T-helper 2 cell treated with Interferon-gamma antibody and Interleukin-4, amounts not matched to agents 5 μg/mL and 100 μg/mL, for 36 hours (primary cell): Measurements from ENCODE around the gene PTPRM.

Experiments
- DNase-seq: peaks from one replicate; pipeline ENCODE4 v3.0.0; 2021; ENCODE audit warnings: low spot score
- H3K27ac Mint-ChIP-seq: one replicate; pipeline ENCODE4 v1.8.0; 2021; ENCODE audit warnings: mild to moderate bottlenecking, mixed read lengths
- H3K27me3 Mint-ChIP-seq: one replicate; pipeline ENCODE4 v1.8.0; 2021; ENCODE audit warnings: low read depth, mixed read lengths
- H3K36me3 Mint-ChIP-seq: one replicate; pipeline ENCODE4 v1.8.0; 2021; ENCODE audit warnings: low read depth, mixed read lengths
- H3K4me1 Mint-ChIP-seq: one replicate; pipeline ENCODE4 v1.8.0; 2021; ENCODE audit warnings: low read depth, mixed read lengths
- H3K4me3 Mint-ChIP-seq: one replicate; pipeline ENCODE4 v1.8.0; 2022; ENCODE audit warnings: mild to moderate bottlenecking, moderate library complexity, mixed read lengths
- H3K9me3 Mint-ChIP-seq: one replicate; pipeline ENCODE4 v1.8.0; 2021; ENCODE audit warnings: mixed read lengths

PTPRM gene

GRCh38 chr18:8142131-8142711 lies 575.1 kb downstream of the PTPRM start:
- Mint-ChIP-seq H3K4me3 (no peak overlapping the region), H3K27me3 (no peaks in the 10 kb centered on the region), H3K9me3 (peaks cover 21% of the 10 kb centered on the region), H3K36me3 (no peaks in the 10 kb centered on the region), H3K27ac (no peak overlapping the region), H3K4me1 (no peaks in the 10 kb centered on the region)
- DNase-seq: no peak

- peaks cover 23% of the 10 kb centered on the region for H3K9me3 Mint-ChIP-seq
- H3K4me1 Mint-ChIP-seq: no peaks in the 10 kb centered on the region
- H3K27me3 Mint-ChIP-seq: no peaks in the 10 kb centered on the region
- H3K36me3 Mint-ChIP-seq: no peaks in the 10 kb centered on the region
- no peak for DNase-seq
- no peak overlapping the region for H3K27ac Mint-ChIP-seq
- H3K4me3 Mint-ChIP-seq: no peak overlapping the region
Observed at GRCh38 chr18:8142932-8143331, 575.8 kb downstream of the PTPRM start.

- H3K27ac Mint-ChIP-seq: no peak overlapping the region
- H3K4me3 Mint-ChIP-seq: no peak overlapping the region
- peaks cover 19% of the 10 kb centered on the region for H3K9me3 Mint-ChIP-seq
- H3K27me3 Mint-ChIP-seq: no peaks in the 10 kb centered on the region
- H3K36me3 Mint-ChIP-seq: no peaks in the 10 kb centered on the region
- H3K4me1 Mint-ChIP-seq: no peaks in the 10 kb centered on the region
- DNase-seq: no peak
Observed at GRCh38 chr18:8151181-8151580, 584.1 kb downstream of the PTPRM start.

GRCh38 chr18:8153887-8154583 lies 586.9 kb downstream of the PTPRM start:
- H3K36me3 Mint-ChIP-seq: no peaks in the 10 kb centered on the region
- H3K27me3 Mint-ChIP-seq: no peaks in the 10 kb centered on the region

GRCh38 chr18:8162802-8163201 lies 595.7 kb downstream of the PTPRM start:
- H3K27me3 Mint-ChIP-seq: no peaks in the 10 kb centered on the region
- no peak for DNase-seq
- H3K4me1 Mint-ChIP-seq: no peaks in the 10 kb centered on the region
- H3K27ac Mint-ChIP-seq: no peak overlapping the region
- no peaks in the 10 kb centered on the region for H3K9me3 Mint-ChIP-seq
- no peak overlapping the region for H3K4me3 Mint-ChIP-seq
- H3K36me3 Mint-ChIP-seq: no peaks in the 10 kb centered on the region

More at GRCh38 chr18:8153887-8154583, 586.9 kb downstream of the PTPRM start:
- no peak overlapping the region for H3K4me3 Mint-ChIP-seq
- H3K27ac Mint-ChIP-seq: no peak overlapping the region
- no peaks in the 10 kb centered on the region for H3K4me1 Mint-ChIP-seq
- DNase-seq: no peak
- peaks cover 5% of the 10 kb centered on the region for H3K9me3 Mint-ChIP-seq

GRCh38 chr18:8163286-8163959 lies 596.3 kb downstream of the PTPRM start:
- no peaks in the 10 kb centered on the region for H3K27me3 Mint-ChIP-seq
- DNase-seq: no peak
- H3K27ac Mint-ChIP-seq: no peak overlapping the region
- no peak overlapping the region for H3K4me3 Mint-ChIP-seq
- H3K4me1 Mint-ChIP-seq: no peaks in the 10 kb centered on the region
- no peaks in the 10 kb centered on the region for H3K9me3 Mint-ChIP-seq
- no peaks in the 10 kb centered on the region for H3K36me3 Mint-ChIP-seq

GRCh38 chr18:8165095-8165494 lies 598.0 kb downstream of the PTPRM start:
- Mint-ChIP-seq H3K9me3 (no peaks in the 10 kb centered on the region), H3K27me3 (no peaks in the 10 kb centered on the region), H3K4me3 (no peak overlapping the region), H3K4me1 (no peaks in the 10 kb centered on the region), H3K36me3 (no peaks in the 10 kb centered on the region), H3K27ac (no peak overlapping the region)
- no peak for DNase-seq

- Mint-ChIP-seq H3K27me3 (no peaks in the 10 kb centered on the region), H3K4me1 (no peaks in the 10 kb centered on the region), H3K36me3 (no peaks in the 10 kb centered on the region), H3K4me3 (no peak overlapping the region), H3K27ac (no peak overlapping the region), H3K9me3 (no peaks in the 10 kb centered on the region)
- DNase-seq: no peak
Observed at GRCh38 chr18:8167026-8167425, 599.9 kb downstream of the PTPRM start.

GRCh38 chr18:8167673-8168072 lies 600.6 kb downstream of the PTPRM start:
- H3K36me3 Mint-ChIP-seq: no peaks in the 10 kb centered on the region
- no peak overlapping the region for H3K4me3 Mint-ChIP-seq
- H3K27me3 Mint-ChIP-seq: no peaks in the 10 kb centered on the region
- H3K9me3 Mint-ChIP-seq: no peaks in the 10 kb centered on the region
- no peak overlapping the region for H3K27ac Mint-ChIP-seq
- H3K4me1 Mint-ChIP-seq: no peaks in the 10 kb centered on the region
- DNase-seq: no peak

GRCh38 chr18:8169722-8170121 lies 602.6 kb downstream of the PTPRM start:
- Mint-ChIP-seq H3K36me3 (no peaks in the 10 kb centered on the region), H3K4me1 (no peaks in the 10 kb centered on the region), H3K9me3 (no peaks in the 10 kb centered on the region), H3K4me3 (no peak overlapping the region), H3K27ac (no peak overlapping the region), H3K27me3 (no peaks in the 10 kb centered on the region)
- DNase-seq: no peak

GRCh38 chr18:8174771-8175170 lies 607.7 kb downstream of the PTPRM start:
- Mint-ChIP-seq H3K27ac (no peak overlapping the region), H3K4me3 (no peak overlapping the region), H3K9me3 (no peaks in the 10 kb centered on the region), H3K27me3 (no peaks in the 10 kb centered on the region), H3K36me3 (no peaks in the 10 kb centered on the region), H3K4me1 (no peaks in the 10 kb centered on the region)
- DNase-seq: no peak

- H3K27ac Mint-ChIP-seq: no peak overlapping the region
Observed at GRCh38 chr18:8175501-8176061, 608.5 kb downstream of the PTPRM start.

GRCh38 chr18:8176109-8176508 lies 609.0 kb downstream of the PTPRM start:
- no peak for DNase-seq
- H3K36me3 Mint-ChIP-seq: no peaks in the 10 kb centered on the region
- no peak overlapping the region for H3K4me3 Mint-ChIP-seq
- no peak overlapping the region for H3K27ac Mint-ChIP-seq
- H3K4me1 Mint-ChIP-seq: no peaks in the 10 kb centered on the region
- no peaks in the 10 kb centered on the region for H3K9me3 Mint-ChIP-seq
- no peaks in the 10 kb centered on the region for H3K27me3 Mint-ChIP-seq

More at GRCh38 chr18:8175501-8176061, 608.5 kb downstream of the PTPRM start:
- Mint-ChIP-seq H3K27me3 (no peaks in the 10 kb centered on the region), H3K36me3 (no peaks in the 10 kb centered on the region), H3K9me3 (no peaks in the 10 kb centered on the region), H3K4me1 (no peaks in the 10 kb centered on the region), H3K4me3 (no peak overlapping the region)
- DNase-seq: no peak

GRCh38 chr18:8176554-8176953 lies 609.4 kb downstream of the PTPRM start:
- H3K36me3 Mint-ChIP-seq: no peaks in the 10 kb centered on the region
- no peak for DNase-seq

More at GRCh38 chr18:8176554-8176953, 609.4 kb downstream of the PTPRM start:
- H3K27me3 Mint-ChIP-seq: no peaks in the 10 kb centered on the region
- no peaks in the 10 kb centered on the region for H3K4me1 Mint-ChIP-seq
- no peaks in the 10 kb centered on the region for H3K9me3 Mint-ChIP-seq
- no peak overlapping the region for H3K4me3 Mint-ChIP-seq
- H3K27ac Mint-ChIP-seq: no peak overlapping the region
